Measurements from ENCODE around the gene RAE1. TPM values are rescaled to one million over a fixed set of nuclear protein-coding genes. Genes with fewer than 3 reads are reported as not detected.
"Not testable (repeated sequence)": the region's sequence is repeated elsewhere in the genome, so short reads cannot be mapped to it uniquely, and the experiment has no call there.

The RAE1 gene
- total RNA-seq, 1 donor from 2014 or later, result 17.5 TPM

- DNase-seq (ENCODE audit: low spot score), result no peak
- intact Hi-C loops (cut with DNase I), result loop anchor here (10.0 kb wide), 1 partner anchor 58 kb away; the partner anchor contains the start of gene BMP7
- ATAC-seq, result peak; percentile 55
These were observed 28.0 kb upstream of the RAE1 start for GRCh38 chr20:57323034-57323433.

GRCh38 chr20:57325632-57326356 lies 25.3 kb upstream of the RAE1 start:
- ATAC-seq (no peak), DNase-seq (ENCODE audit: low spot score) (no peak)
- intact Hi-C loops (cut with DNase I), result loop anchor here (10.0 kb wide), 1 partner anchor 61 kb away; the partner anchor contains the start of gene BMP7

GRCh38 chr20:57326667-57327455 lies 24.2 kb upstream of the RAE1 start:
- intact Hi-C loops (cut with DNase I), result loop anchor here (10.0 kb wide), 1 partner anchor 62 kb away; the partner anchor contains the start of gene BMP7
- DNase-seq (ENCODE audit: low spot score) (no peak), ATAC-seq (no peak)

DNA sequence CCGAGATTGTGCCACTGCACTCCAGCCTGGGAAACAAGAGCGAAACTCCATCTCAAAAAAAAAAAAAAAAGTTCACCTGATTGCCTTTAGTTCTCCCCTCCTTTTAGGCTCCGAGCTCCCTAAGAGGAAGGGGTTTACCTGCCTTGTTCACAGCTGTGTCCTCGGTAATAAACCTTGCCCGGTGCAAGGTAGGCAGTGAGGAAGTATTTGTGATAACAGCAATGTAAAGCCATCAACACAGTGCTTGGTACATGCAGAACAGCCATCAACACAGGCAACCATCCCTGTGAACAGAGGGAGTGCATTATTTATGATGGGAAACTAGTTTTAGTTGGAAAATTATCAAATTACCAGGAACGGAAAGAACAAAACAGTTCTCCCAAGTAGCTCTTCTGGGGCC lies 23.2 kb upstream of the RAE1 start:
- intact Hi-C loops (cut with DNase I), result loop anchor here (10.0 kb wide), 1 partner anchor 63 kb away; the partner anchor contains the start of gene BMP7
- DNase-seq (ENCODE audit: low spot score) (no peak), ATAC-seq (no peak)

DNA sequence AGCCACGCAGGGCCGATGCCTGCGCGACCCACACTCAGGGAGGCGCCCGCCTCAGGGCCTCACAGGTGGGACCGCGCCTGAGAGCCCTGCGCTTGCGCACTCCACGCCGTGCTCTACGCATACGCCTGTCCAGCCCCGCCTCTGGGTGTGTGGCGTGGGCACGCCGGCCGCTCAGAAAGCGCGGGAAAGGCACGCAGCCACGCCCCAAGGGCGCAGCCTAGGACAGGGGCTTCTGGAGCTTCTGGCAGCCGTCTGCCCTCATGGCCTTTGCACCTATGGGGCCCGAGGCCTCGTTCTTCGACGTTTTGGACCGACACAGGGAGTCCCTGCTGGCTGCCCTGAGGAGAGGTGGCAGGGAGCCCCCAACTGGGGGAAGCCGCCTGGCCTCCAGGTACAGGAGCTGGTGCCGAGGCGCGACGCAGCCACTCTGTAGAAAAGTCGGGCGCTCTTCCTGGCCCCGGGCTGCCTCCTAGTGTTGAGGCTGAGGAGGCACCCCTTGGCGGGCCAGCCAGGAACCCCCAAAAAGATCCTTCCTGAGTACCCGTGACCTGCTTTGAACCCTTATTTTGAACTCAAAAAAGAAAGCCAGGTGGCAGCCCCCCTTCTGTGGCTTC lies 21.3 kb upstream of the RAE1 start, which contains the start of gene SPO11:
SPO11 (plus strand) TSS at position 196 of the 614 bp plus-strand sequence; CDS start at position 261, 65 bp downstream.
- ATAC-seq (peak; percentile 46), DNase-seq (ENCODE audit: low spot score) (no peak)
- intact Hi-C loops (cut with DNase I), result loop anchor here (10.0 kb wide), 1 partner anchor 65 kb away; the partner anchor contains the start of gene BMP7

DNA sequence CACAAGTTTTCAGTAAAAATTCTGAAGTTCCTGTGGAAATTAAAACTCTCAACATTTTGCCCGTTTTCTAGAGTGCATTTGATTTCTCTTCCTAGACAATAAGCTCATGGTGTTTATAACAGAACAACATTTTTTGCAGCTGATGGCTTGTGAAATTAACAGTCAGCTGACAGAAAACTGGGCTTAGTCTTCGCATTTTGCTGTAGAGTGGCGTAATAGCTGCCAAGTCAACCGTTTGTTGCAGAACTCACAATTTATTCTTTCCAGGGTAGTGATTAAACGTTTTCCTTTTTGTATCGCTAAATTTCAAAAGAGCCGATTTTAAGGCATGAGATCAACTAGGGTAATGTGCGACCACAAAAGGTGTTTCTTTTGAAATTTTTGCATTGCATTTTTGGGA lies 20.1 kb upstream of the RAE1 start:
- peak; percentile 82 for ATAC-seq
- no peak for DNase-seq (ENCODE audit: low spot score)
- intact Hi-C loops (cut with DNase I), result no loop called here

DNA sequence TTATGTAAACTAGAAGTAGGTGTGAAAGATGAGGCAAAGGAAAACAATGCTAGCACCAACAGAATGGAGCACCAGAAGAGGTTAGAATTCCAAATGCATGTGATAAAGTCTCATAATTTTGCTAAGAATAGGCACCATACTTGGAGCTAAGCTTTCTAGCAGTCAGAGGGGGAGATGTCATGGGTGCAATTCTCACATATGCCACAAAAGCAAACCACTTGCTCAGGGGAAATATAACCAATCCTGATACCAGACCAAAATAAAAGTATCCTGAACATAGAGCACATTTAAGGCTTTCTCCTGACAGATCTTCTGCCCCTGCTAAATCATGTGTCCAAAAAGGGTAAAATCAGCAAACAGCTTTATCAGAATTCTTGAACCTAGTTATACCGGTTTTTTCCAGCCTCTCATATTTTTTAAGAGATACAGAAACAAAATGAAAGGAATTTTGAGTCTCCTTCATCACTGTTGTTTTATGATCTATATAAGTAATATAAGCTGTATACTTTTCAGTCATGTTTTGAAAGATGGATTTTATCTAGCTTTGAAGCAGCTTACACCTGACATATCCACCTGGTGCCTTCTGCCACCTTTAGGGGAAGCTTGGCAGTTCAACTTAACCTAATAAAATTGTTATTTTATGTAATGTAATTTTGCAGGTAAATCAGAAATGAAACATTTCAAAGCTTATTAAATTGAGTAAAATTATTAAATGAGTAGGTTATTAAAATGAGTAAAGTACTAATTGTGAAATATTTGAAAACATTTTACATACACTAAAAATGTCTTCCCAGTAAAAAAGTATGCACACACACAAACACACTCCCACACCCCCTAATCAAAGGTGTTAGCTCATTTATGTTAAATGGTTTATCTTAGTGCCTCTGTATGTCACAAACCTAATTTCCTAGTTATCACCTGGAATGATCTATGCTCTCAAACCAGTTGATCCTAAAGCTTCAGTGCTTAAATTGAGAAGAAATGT lies 18.7 kb upstream of the RAE1 start:
- intact Hi-C loops (cut with DNase I), result no loop called here
- ATAC-seq, result no peak
- DNase-seq (ENCODE audit: low spot score), result no peak

DNA sequence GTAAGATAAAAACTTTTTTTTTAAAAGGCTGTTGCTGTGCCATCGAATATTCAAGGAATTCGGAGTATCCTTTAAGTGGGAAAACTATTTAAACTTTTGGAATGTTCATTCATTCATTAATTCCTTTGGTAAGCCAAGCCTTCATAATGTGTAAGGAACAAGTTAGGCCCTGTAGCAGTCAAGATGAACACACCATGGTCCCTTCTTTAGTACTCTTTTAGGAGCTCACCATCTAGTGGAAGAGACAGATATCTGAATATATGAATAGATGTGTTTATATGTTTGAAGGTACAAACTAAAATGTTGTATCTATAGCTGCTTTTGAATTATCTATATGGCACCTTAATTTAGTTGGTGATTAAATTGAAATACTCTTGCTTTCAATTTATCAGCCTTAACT lies 15.7 kb upstream of the RAE1 start:
- peak; percentile 59 for ATAC-seq

DNA sequence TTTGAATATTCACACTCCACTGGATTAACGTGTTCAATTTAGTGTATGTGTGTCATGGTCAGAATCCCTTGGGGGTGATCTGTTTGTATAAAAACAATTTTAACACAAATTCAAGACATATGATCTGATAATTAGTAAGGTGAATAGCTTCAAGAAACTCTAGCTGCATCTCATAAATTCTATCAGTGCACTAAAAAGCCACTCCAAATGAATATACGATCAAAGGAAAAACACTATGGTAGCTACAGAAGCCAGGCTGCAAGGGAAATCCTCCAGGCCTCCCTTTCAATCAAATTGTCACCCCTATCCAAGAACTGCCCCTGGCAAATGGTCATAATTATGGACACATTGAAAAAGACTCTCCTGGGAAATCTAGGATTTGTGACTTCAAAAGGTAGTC lies 9.4 kb upstream of the RAE1 start:
- intact Hi-C loops (cut with DNase I), result no loop called here
- no peak for ATAC-seq
- DNase-seq (ENCODE audit: low spot score), result no peak

More for the DNA sequence above, 15.7 kb upstream of the RAE1 start:
- DNase-seq (ENCODE audit: low spot score), result no peak
- intact Hi-C loops (cut with DNase I), result no loop called here

- DNase-seq (ENCODE audit: low spot score), result no peak
- intact Hi-C loops (cut with DNase I), result no loop called here
- no peak for ATAC-seq
These were observed 8.2 kb upstream of the RAE1 start for GRCh38 chr20:57342829-57343228.

GRCh38 chr20:57346477-57346876 lies 4.6 kb upstream of the RAE1 start:
- DNase-seq (ENCODE audit: low spot score), result peak; percentile 92
- ATAC-seq, result peak; percentile 67
- intact Hi-C loops (cut with DNase I), result loop anchor here (5.0 kb wide), 1 partner anchor 254 kb away; no protein-coding TSS in a partner anchor

GRCh38 chr20:57347393-57347792 lies 3.7 kb upstream of the RAE1 start:
- intact Hi-C loops (cut with DNase I), result loop anchor here (5.0 kb wide), 1 partner anchor 255 kb away; no protein-coding TSS in a partner anchor
- no peak for ATAC-seq

GRCh38 chr20:57348200-57348921 lies 2.7 kb upstream of the RAE1 start:
- intact Hi-C loops (cut with DNase I), result loop anchor here (5.0 kb wide), 1 partner anchor 256 kb away; no protein-coding TSS in a partner anchor
- ATAC-seq; DNase-seq (ENCODE audit: low spot score): not testable (repeated sequence)

More at GRCh38 chr20:57347393-57347792, 3.7 kb upstream of the RAE1 start:
- DNase-seq (ENCODE audit: low spot score), result no peak

GRCh38 chr20:57348922-57349574 lies 2.0 kb upstream of the RAE1 start:
- intact Hi-C loops (cut with DNase I), result loop anchor here (5.0 kb wide), 1 partner anchor 257 kb away; no protein-coding TSS in a partner anchor
- ATAC-seq; DNase-seq (ENCODE audit: low spot score): not testable (repeated sequence)

GRCh38 chr20:57350081-57350710 lies 859 bp upstream of the RAE1 start:
- intact Hi-C loops (cut with DNase I), result no loop called here
- DNase-seq (ENCODE audit: low spot score), result no peak
- ATAC-seq, result no peak

DNA sequence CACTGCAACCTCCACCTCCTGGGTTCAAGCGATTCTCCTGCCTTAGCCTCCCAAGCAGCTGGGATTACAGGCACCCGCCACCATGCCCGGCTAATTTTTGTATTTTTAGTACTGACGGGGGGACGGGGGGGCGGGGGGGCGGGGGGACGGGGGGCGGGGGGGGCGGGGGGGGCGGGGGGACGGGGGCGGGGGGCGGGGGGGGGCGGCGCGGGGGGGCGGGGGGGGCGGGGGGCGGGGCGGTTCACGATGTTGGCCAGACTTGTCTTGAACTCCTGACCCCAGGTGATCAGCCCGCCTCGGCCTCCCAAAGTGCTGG lies 371 bp upstream of the RAE1 start:
- intact Hi-C loops (cut with DNase I); DNase-seq (ENCODE audit: low spot score); ATAC-seq: not testable (repeated sequence)
